Measurements from ENCODE around the gene PEX11A. TPM values are rescaled to one million over a fixed set of nuclear protein-coding genes. Genes with fewer than 3 reads are reported as not detected.

Gene PEX11A
- total RNA-seq, 1 donor, result 4.0 TPM

- Histone ChIP-seq H3K36me3 (ENCODE audit: insufficient read depth, low read length) (no peaks in the 10 kb centered on the region), H3K27me3 (ENCODE audit: insufficient read depth, low read length) (no peaks in the 10 kb centered on the region), H2AFZ (ENCODE audit: low read length) (no peak overlapping the region), H3K4me1 (ENCODE audit: insufficient read depth, low read length) (no peaks in the 10 kb centered on the region), H3K4me3 (ENCODE audit: insufficient read depth, low read length) (no peak overlapping the region), H3K79me2 (ENCODE audit: insufficient read depth, low read length) (no peaks in the 10 kb centered on the region), H3K4me2 (ENCODE audit: insufficient read depth, low read length) (no peak overlapping the region), H4K20me1 (ENCODE audit: insufficient read depth, low read length) (no peaks in the 10 kb centered on the region), H3K9me3 (ENCODE audit: low read depth, low read length) (no peaks in the 10 kb centered on the region), H3K27ac (ENCODE audit: low read depth, low read length) (no peak overlapping the region)
- peak; percentile 86 for DNase-seq (ENCODE audit: insufficient read length, low spot score, missing footprints)
- peak; percentile 46 for TF ChIP-seq CTCF (IDR thresholded peaks at IDR 0.05; ENCODE audit: extremely low read depth, low read depth, low read length)
Measured at GRCh38 chr15:89673165-89673512, 17.4 kb downstream of the PEX11A start.

- TF ChIP-seq CTCF (IDR thresholded peaks at IDR 0.05; ENCODE audit: extremely low read depth, low read depth, low read length), result no peak
- H2AFZ ChIP-seq (ENCODE audit: low read length), result peak overlapping the region; percentile 43
- no peak overlapping the region for H3K27ac ChIP-seq (ENCODE audit: low read depth, low read length)
- DNase-seq (ENCODE audit: insufficient read length, low spot score, missing footprints), result peak; percentile 93
- no peaks in the 10 kb centered on the region for H3K9me3 ChIP-seq (ENCODE audit: low read depth, low read length)
- H3K79me2 ChIP-seq (ENCODE audit: insufficient read depth, low read length), result no peaks in the 10 kb centered on the region
- H3K4me1 ChIP-seq (ENCODE audit: insufficient read depth, low read length), result no peaks in the 10 kb centered on the region
- H3K4me3 ChIP-seq (ENCODE audit: insufficient read depth, low read length), result no peak overlapping the region
- no peaks in the 10 kb centered on the region for H3K36me3 ChIP-seq (ENCODE audit: insufficient read depth, low read length)
- no peaks in the 10 kb centered on the region for H4K20me1 ChIP-seq (ENCODE audit: insufficient read depth, low read length)
- no peaks in the 10 kb centered on the region for H3K27me3 ChIP-seq (ENCODE audit: insufficient read depth, low read length)
- no peak overlapping the region for H3K4me2 ChIP-seq (ENCODE audit: insufficient read depth, low read length)
Measured at GRCh38 chr15:89672221-89673164, 18.1 kb downstream of the PEX11A start.

GRCh38 chr15:89671687-89672086 lies 18.9 kb downstream of the PEX11A start:
- H3K9me3 ChIP-seq (ENCODE audit: low read depth, low read length), result no peaks in the 10 kb centered on the region
- no peaks in the 10 kb centered on the region for H3K27me3 ChIP-seq (ENCODE audit: insufficient read depth, low read length)
- no peak overlapping the region for H3K27ac ChIP-seq (ENCODE audit: low read depth, low read length)
- no peak overlapping the region for H2AFZ ChIP-seq (ENCODE audit: low read length)
- no peaks in the 10 kb centered on the region for H3K4me1 ChIP-seq (ENCODE audit: insufficient read depth, low read length)
- H3K36me3 ChIP-seq (ENCODE audit: insufficient read depth, low read length), result no peaks in the 10 kb centered on the region
- no peak for TF ChIP-seq CTCF (IDR thresholded peaks at IDR 0.05; ENCODE audit: extremely low read depth, low read depth, low read length)
- no peaks in the 10 kb centered on the region for H3K79me2 ChIP-seq (ENCODE audit: insufficient read depth, low read length)
- H4K20me1 ChIP-seq (ENCODE audit: insufficient read depth, low read length), result no peaks in the 10 kb centered on the region
- no peak overlapping the region for H3K4me3 ChIP-seq (ENCODE audit: insufficient read depth, low read length)
- peak; percentile 69 for DNase-seq (ENCODE audit: insufficient read length, low spot score, missing footprints)
- no peak overlapping the region for H3K4me2 ChIP-seq (ENCODE audit: insufficient read depth, low read length)

GRCh38 chr15:89670971-89671560 lies 19.5 kb downstream of the PEX11A start:
- no peak overlapping the region for H2AFZ ChIP-seq (ENCODE audit: low read length)

More at GRCh38 chr15:89670971-89671560, 19.5 kb downstream of the PEX11A start:
- Histone ChIP-seq H3K4me1 (ENCODE audit: insufficient read depth, low read length) (no peaks in the 10 kb centered on the region), H3K9me3 (ENCODE audit: low read depth, low read length) (no peaks in the 10 kb centered on the region), H3K27me3 (ENCODE audit: insufficient read depth, low read length) (no peaks in the 10 kb centered on the region), H3K4me3 (ENCODE audit: insufficient read depth, low read length) (no peak overlapping the region), H3K27ac (ENCODE audit: low read depth, low read length) (no peak overlapping the region), H3K79me2 (ENCODE audit: insufficient read depth, low read length) (no peaks in the 10 kb centered on the region), H3K36me3 (ENCODE audit: insufficient read depth, low read length) (no peaks in the 10 kb centered on the region), H3K4me2 (ENCODE audit: insufficient read depth, low read length) (no peak overlapping the region), H4K20me1 (ENCODE audit: insufficient read depth, low read length) (no peaks in the 10 kb centered on the region)
- TF ChIP-seq CTCF (IDR thresholded peaks at IDR 0.05; ENCODE audit: extremely low read depth, low read depth, low read length), result no peak
- DNase-seq (ENCODE audit: insufficient read length, low spot score, missing footprints), result peak; percentile 39
